GOT3 (cell line): ENCODE results near the gene PIGU.
A peak's percentile ranks its signal among the peaks of the same experiment; 100 is the strongest.
"Not testable (repeated sequence)": the region's sequence is repeated elsewhere in the genome, so short reads cannot be mapped to it uniquely, and the experiment has no call there.

ENCODE experiments used
- DNase-seq: peaks from one replicate; lab custom pipeline; 2025; ENCODE audit warnings: mixed read lengths; lab: John Stamatoyannopoulos, UW

The PIGU gene

GRCh38 chr20:34706912-34707784 is 30.3 kb upstream of the PIGU start:
- DNase-seq: no peak

GRCh38 chr20:34706302-34706875 is 29.5 kb upstream of the PIGU start:
- DNase-seq: no peak

GRCh38 chr20:34705397-34706301 is 28.8 kb upstream of the PIGU start:
- DNase-seq: no peak

- DNase-seq: no peak
These were observed 28.1 kb upstream of the PIGU start for GRCh38 chr20:34705008-34705396.

- DNase-seq: peak; percentile 53
These were observed 27.5 kb upstream of the PIGU start, which contains the start of gene TP53INP2 for GRCh38 chr20:34704177-34705007. TSS of gene TP53INP2 (plus strand) at chr20:34704344. CDS start at chr20:34708740, 4,396 bp downstream.

GRCh38 chr20:34703424-34704176 is 26.7 kb upstream of the PIGU start:
- no peak for DNase-seq

- no peak for DNase-seq
These were observed 26.1 kb upstream of the PIGU start for GRCh38 chr20:34703061-34703423.

- DNase-seq: no peak
These were observed 24.7 kb upstream of the PIGU start for GRCh38 chr20:34701405-34702085.

- no peak for DNase-seq
These were observed 16.5 kb upstream of the PIGU start for GRCh38 chr20:34693414-34693813.

- no peak for DNase-seq
These were observed 14.9 kb upstream of the PIGU start for GRCh38 chr20:34691838-34692237.

GRCh38 chr20:34689486-34689885 is 12.6 kb upstream of the PIGU start:
- no peak for DNase-seq

- DNase-seq: no peak
These were observed 6.8 kb upstream of the PIGU start for GRCh38 chr20:34683667-34684066.

GRCh38 chr20:34680586-34681175 is 3.8 kb upstream of the PIGU start:
- DNase-seq: no peak

GRCh38 chr20:34675993-34676641 is 775 bp downstream of the PIGU start:
- no peak for DNase-seq

- DNase-seq: no peak
These were observed 1.3 kb downstream of the PIGU start for GRCh38 chr20:34675561-34675960.

- no peak for DNase-seq
These were observed 3.5 kb downstream of the PIGU start for GRCh38 chr20:34673412-34673811.

- DNase-seq: no peak
These were observed 7.8 kb downstream of the PIGU start for GRCh38 chr20:34669094-34669493.

- not testable (repeated sequence) for DNase-seq
These were observed 12.1 kb downstream of the PIGU start for GRCh38 chr20:34664751-34665150.

- no peak for DNase-seq
These were observed 13.5 kb downstream of the PIGU start for GRCh38 chr20:34663213-34663943.
